GM10248 (cell line): ENCODE results near the gene TRIM69.
A peak's percentile ranks its signal among the peaks of the same experiment; 100 is the strongest.

Source experiments
- CTCF ChIA-PET: fragments of 300-600 bp; sonication (Branson Sonifier 250); formaldehyde crosslinking; extraction: SDS; loops from one replicate; lab custom pipeline; 2021; ENCODE audit warnings: antibody characterized with exemption; lab: Yijun Ruan, JAX
- POLR2A ChIA-PET: fragments of 350-650 bp; sonication (Branson Sonifier 250); formaldehyde crosslinking; extraction: SDS; loops from one replicate; lab custom pipeline; 2020; ENCODE audit warnings: antibody characterized with exemption; lab: Yijun Ruan, JAX
- DNase-seq: peaks from one replicate; pipeline ENCODE4 v3.0.0; 2012; ENCODE audit errors: extremely low spot score
- TF ChIP-seq, protein P1 (sequence below): IDR thresholded peaks from 2 replicates; pipeline ENCODE4 v1.5.1; 2012; ENCODE audit warnings: mild to moderate bottlenecking, low read depth; ENCODE audit errors: extremely low read depth, missing control alignments, control extremely low read depth

TRIM69 gene

DNA sequence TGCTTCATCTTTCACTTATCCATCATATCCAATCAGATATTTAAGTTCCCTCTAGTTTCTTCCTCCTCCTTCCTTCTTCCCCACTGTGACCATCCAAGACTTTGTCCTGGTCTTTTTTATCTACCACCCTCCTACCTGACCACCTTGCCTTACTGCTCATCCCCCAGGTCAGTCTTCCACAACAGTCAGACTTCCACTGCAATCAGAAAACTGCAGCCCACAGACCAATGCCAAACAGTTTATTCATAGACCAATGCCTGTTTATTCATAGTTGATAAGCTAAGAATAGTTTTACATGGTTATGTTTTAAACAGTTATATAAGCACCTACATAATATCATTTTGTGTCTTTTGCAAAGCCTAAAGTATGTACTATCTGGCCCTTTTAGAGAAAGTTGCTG is 65.5 kb downstream of the TRIM69 start:
- TF ChIP-seq, protein P1, sequence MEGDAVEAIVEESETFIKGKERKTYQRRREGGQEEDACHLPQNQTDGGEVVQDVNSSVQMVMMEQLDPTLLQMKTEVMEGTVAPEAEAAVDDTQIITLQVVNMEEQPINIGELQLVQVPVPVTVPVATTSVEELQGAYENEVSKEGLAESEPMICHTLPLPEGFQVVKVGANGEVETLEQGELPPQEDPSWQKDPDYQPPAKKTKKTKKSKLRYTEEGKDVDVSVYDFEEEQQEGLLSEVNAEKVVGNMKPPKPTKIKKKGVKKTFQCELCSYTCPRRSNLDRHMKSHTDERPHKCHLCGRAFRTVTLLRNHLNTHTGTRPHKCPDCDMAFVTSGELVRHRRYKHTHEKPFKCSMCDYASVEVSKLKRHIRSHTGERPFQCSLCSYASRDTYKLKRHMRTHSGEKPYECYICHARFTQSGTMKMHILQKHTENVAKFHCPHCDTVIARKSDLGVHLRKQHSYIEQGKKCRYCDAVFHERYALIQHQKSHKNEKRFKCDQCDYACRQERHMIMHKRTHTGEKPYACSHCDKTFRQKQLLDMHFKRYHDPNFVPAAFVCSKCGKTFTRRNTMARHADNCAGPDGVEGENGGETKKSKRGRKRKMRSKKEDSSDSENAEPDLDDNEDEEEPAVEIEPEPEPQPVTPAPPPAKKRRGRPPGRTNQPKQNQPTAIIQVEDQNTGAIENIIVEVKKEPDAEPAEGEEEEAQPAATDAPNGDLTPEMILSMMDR = no peak
- DNase-seq = no peak
- POLR2A ChIA-PET = no interaction called here
- CTCF ChIA-PET = interaction anchor here (1.2 kb wide), 1 partner anchor 73 kb away, joined by 3 read pairs; no protein-coding TSS in a partner anchor

DNA sequence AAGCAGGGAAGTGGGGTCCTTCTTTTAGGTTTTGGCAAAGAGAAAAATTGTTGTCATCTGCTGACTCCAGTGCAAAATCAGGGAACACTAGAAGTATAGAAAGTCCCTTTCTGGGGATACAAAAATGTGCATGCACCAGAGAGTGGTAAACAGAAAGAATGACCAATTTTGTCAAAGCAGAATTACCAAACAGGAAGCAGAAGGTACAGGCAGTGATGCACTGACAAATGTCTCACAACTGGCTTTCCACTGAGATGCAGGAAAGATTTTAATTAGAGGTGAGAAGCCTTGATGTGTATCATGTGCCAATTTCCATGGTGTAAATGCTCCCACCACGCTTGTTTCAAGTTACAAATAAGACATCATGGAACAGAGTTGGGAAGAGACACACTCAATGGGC is 66.0 kb downstream of the TRIM69 start:
- CTCF ChIA-PET = interaction anchor here (1.2 kb wide), 1 partner anchor 74 kb away, joined by 3 read pairs; no protein-coding TSS in a partner anchor
- POLR2A ChIA-PET = no interaction called here
- TF ChIP-seq, protein P1 = no peak
- DNase-seq = no peak

DNA sequence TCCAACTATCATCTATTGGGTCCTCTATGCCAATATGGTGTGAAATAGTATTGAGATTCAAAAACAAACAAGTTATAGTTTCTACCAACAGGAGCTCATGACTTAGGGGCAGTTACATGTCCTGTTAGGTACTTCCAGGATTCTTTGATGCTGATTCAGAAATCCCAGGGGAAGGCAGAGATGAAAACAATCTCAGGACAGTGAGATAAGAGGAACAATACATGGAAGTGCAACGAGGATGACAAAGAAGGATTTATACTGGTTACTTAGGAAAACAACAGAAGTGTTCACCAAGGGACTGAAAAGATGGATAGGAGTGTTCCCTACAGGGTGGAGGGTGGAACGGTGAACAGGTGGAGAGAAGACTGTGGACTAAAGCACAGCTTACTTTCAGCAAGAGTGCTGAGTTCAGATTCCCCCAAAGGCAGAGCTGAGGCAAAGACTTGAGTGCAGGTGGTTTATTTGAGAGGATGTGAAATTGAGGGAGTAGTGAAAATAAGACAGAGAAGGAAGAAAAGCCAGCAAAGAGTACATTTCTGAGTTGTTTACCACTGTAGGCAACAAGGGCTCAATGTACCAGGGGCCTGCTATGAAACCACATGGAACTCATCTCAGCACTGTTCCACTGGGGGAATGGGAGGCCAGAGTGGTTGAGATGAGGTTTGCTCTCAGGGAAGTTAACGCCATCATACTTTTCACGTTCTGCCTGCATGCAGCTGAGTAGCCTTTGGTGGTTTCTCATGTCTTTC is 68.1 kb downstream of the TRIM69 start:
- POLR2A ChIA-PET = no interaction called here
- CTCF ChIA-PET = interaction anchor here (1.2 kb wide), 1 partner anchor 18 kb away, joined by 3 read pairs; no protein-coding TSS in a partner anchor
- TF ChIP-seq, protein P1 = no peak
- peak; percentile 12 for DNase-seq

DNA sequence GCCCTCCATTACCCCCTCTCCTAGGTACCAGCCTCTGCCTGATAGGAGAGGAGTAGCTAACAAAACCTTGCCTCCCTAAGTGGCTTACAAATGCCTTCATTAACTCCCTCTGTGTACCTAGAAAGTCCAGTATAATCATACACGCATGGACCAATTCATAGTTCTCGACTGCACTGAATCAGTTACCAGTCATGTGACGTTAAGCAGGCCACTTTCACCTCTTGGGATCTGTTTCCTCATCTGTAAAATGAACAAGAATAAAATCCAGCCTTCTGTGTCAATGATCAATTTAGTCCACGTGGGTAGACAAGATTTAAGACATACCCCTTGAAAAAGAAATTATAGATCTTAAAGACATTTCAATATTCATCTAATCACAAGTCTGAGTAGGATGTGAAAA is 72.2 kb downstream of the TRIM69 start:
- TF ChIP-seq, protein P1 = no peak
- ChIA-PET POLR2A (no interaction called here), CTCF (no interaction called here)
- DNase-seq = no peak

DNA sequence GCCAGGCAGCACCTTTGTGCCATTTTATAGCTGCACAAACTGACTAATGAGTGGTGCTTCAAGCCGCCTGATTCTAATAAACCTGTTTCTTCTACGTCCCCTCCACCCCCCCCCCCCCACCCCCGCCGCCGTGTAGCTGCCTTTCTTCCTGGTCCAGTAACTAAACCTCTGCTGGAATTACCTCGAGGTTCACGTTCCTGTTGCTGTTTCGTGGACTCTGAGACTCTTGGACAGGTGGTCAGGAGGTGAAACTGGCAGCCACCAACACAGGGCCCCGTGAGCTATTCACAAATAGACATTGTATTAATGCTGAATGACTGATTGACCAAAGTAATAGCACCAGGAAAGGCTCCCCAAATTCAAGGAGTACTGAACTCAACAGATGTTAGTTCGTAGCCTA is 73.9 kb downstream of the TRIM69 start:
- CTCF ChIA-PET = interaction anchor here (1.2 kb wide), 1 partner anchor 15 kb away, joined by 3 read pairs; no protein-coding TSS in a partner anchor
- no peak for DNase-seq
- TF ChIP-seq, protein P1 = no peak

DNA sequence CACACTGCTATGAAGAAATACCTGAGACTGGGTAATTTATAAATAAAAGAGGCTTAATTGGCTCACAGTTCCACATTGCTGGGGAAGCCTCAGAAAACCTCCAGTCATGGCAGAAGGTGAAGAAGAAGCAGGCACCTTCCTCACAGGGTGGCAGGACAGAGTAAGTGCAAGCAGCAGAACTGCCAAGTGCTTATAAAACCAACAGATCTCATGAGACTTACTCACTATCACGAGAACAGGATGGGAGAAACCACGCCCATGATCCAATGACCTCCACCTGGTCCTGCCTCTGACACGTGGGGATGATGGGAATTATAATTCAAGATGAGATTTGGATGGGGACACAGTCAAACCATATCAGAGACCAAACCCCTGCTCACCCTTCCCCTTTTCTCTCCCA is 75.0 kb downstream of the TRIM69 start:
- ChIA-PET CTCF (no interaction called here), POLR2A (no interaction called here)
- TF ChIP-seq, protein P1 = no peak
- no peak for DNase-seq

More for the DNA sequence above, 73.9 kb downstream of the TRIM69 start:
- POLR2A ChIA-PET = no interaction called here
